Breast epithelium (tissue), 4 donors: ENCODE data around the gene PABPC3. TPM values are rescaled to one million over a fixed set of nuclear protein-coding genes. Genes with fewer than 3 reads are reported as not detected.

Experiments used
- DNase-seq, 2 donors: peaks; one replicate each; pipeline ENCODE4 v3.0.0-alpha.2; 2019; ENCODE audit warnings: low spot score in 2 of 2
- H3K27ac ChIP-seq, 2 donors: fragments of 200-600 bp; sonication (generic) in 1 of 2; one replicate each; pipeline ENCODE4 v1.5.1; 2016 to 2019; ENCODE audit warnings: mild to moderate bottlenecking in 1 of 2
- H3K27me3 ChIP-seq, 2 donors: fragments of 200-600 bp; sonication (generic) in 1 of 2; one replicate each; pipeline versions ENCODE4 v1.5.1 to v1.6.0; 2017 to 2019; ENCODE audit warnings: control low read depth in 1 of 2, mild to moderate bottlenecking in 1 of 2
- H3K36me3 ChIP-seq: fragments of 200-600 bp; one replicate; pipeline ENCODE4 v1.5.1; 2019
- H3K4me1 ChIP-seq, 2 donors: fragments of 200-600 bp; sonication (generic); one replicate each; pipeline ENCODE4 v1.5.1; 2016 to 2019; ENCODE audit warnings: control low read depth in 1 of 2
- H3K4me3 ChIP-seq, 3 donors: fragments of 200-600 bp; sonication (generic); 1 replicate in 2 of 3; 2 replicates in 1 of 3; pipeline ENCODE4 v1.5.1; 2016 to 2019; ENCODE audit warnings: mild to moderate bottlenecking in 3 of 3, moderate library complexity in 2 of 3
- H3K9me3 ChIP-seq, 2 donors: fragments of 200-600 bp; sonication (generic) in 1 of 2; one replicate each; pipeline ENCODE4 v1.5.1; 2016 to 2019; ENCODE audit warnings: control low read depth in 1 of 2
- POLR2A ChIP-seq: fragments of 450-650 bp; IDR thresholded peaks from one replicate; pipeline ENCODE4 v1.6.1; 2016; ENCODE audit warnings: antibody characterized with exemption, mild to moderate bottlenecking, moderate library complexity
- POLR2AphosphoS5 ChIP-seq, 3 donors: sonication (generic); formaldehyde crosslinking; IDR thresholded peaks; one replicate each; pipeline ENCODE4 v1.6.1; 2017; ENCODE audit warnings: antibody characterized with exemption in 3 of 3
- intact Hi-C: fragments of 100-400 bp; cut with DNase I; formaldehyde crosslinking; loops from one replicate; pipeline ENCODE4 v1.15.1; 2023; ENCODE audit warnings: low total_unique reads
- total RNA-seq, 3 donors: library from RNA; depleted of rRNA; stranded (reverse); fragments of >200 nt; gene quantifications; one replicate each; pipeline ENCODE4 v1.1.0, GENCODE V29; 2016
- TF ChIP-seq, protein P1 (sequence below), 3 donors: fragments of 450-650 bp; IDR thresholded peaks; one replicate each; pipeline ENCODE4 v1.5.1; 2016 to 2017; ENCODE audit warnings: antibody characterized with exemption in 3 of 3, mild to moderate bottlenecking in 3 of 3, moderate library complexity in 3 of 3

PABPC3 gene
- total RNA-seq, 3 donors from 2014 or later: 0.15 to 0.32 TPM; not detected in 1

DNA sequence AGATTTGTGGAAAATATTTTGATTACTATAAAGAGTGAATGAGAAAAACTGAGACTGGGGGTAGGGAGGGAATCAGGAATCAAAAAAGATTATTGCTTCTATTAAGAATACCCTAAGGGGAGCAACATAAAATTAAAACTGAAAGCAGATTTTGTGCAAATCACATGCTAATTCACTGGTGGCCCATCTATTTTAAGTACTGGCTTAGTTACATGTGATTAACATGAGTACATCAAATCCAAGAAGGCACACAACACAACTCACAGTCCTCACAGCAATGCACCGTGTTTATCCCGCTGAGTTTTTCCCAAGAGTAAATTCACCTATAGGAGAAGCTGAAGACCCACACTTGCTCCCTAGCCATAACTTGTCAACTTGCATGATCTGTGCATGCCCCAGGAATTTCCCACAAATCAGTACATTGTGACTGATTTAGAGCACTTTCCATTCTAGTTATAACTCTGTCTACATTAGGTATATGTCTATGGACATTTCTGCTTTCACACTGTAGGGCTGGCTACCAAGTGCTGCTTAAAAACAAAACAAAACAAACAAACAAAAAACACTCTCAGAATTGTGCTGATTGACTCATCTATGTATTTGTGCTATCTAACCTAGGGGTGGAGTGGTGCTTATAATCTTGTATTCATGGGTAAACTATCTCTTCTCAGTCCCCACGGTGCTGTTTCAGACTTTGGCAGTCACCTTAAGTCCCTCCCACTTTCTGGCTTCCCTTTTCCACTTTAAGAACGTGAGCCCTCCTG lies 51.9 kb downstream of the PABPC3 start:
- no peak overlapping the region for H3K4me3 ChIP-seq
- H3K36me3 ChIP-seq: no peaks in the 10 kb centered on the region
- H3K9me3 ChIP-seq: no peaks in the 10 kb centered on the region
- H3K4me1 ChIP-seq: no peaks in the 10 kb centered on the region
- H3K27me3 ChIP-seq: no peaks in the 10 kb centered on the region
- intact Hi-C loops: no loop called here
- TF ChIP-seq POLR2A (no peak), POLR2AphosphoS5 (IDR thresholded peaks at IDR 0.05) (no peak)
- TF ChIP-seq, protein P1, sequence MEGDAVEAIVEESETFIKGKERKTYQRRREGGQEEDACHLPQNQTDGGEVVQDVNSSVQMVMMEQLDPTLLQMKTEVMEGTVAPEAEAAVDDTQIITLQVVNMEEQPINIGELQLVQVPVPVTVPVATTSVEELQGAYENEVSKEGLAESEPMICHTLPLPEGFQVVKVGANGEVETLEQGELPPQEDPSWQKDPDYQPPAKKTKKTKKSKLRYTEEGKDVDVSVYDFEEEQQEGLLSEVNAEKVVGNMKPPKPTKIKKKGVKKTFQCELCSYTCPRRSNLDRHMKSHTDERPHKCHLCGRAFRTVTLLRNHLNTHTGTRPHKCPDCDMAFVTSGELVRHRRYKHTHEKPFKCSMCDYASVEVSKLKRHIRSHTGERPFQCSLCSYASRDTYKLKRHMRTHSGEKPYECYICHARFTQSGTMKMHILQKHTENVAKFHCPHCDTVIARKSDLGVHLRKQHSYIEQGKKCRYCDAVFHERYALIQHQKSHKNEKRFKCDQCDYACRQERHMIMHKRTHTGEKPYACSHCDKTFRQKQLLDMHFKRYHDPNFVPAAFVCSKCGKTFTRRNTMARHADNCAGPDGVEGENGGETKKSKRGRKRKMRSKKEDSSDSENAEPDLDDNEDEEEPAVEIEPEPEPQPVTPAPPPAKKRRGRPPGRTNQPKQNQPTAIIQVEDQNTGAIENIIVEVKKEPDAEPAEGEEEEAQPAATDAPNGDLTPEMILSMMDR (IDR thresholded peaks at IDR 0.05): no peak
- H3K27ac ChIP-seq: no peak overlapping the region
- DNase-seq: no peak

DNA sequence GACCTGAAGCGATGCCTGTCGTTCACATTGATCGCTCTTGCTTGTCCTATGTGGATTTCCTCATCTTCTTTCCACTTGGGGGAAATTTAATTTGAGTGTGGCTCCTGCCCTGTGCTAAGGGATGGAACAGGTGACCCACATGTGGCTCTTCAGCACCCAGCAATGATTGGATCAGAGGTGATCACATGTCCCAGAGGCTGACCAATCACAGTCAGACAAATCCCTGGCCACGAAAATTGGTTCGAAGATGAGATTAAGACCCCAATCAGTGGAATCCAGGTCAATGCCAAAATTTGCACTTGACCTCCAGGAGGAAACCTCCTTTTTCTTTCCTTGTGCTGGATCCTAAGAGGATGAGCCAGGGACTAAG lies 52.5 kb downstream of the PABPC3 start:
- Histone ChIP-seq H3K27ac (no peak overlapping the region), H3K4me3 (no peak overlapping the region), H3K36me3 (no peaks in the 10 kb centered on the region), H3K9me3 (no peaks in the 10 kb centered on the region), H3K27me3 (no peaks in the 10 kb centered on the region), H3K4me1 (no peaks in the 10 kb centered on the region)
- TF ChIP-seq POLR2AphosphoS5 (IDR thresholded peaks at IDR 0.05) (no peak), POLR2A (no peak)
- TF ChIP-seq, protein P1 (IDR thresholded peaks at IDR 0.05): no peak
- no peak for DNase-seq
- intact Hi-C loops: no loop called here

Other genes with a start within 250 kb of the PABPC3 start
- gene AMER2, start 76.2 kb downstream of the PABPC3 start, total RNA-seq: 1 to 10 TPM in 1 of 3 donors, not detected in 2; 9.1 TPM
- gene MTMR6, start 191.4 kb downstream of the PABPC3 start, total RNA-seq: 10 to 100 TPM; 17.4 to 26.1 (median 20.6) TPM
- 10 to 100 TPM; 35.0 to 81.5 (median 68.2) TPM for gene NUP58, start 205.5 kb downstream of the PABPC3 start, total RNA-seq